ENCODE data around the gene RANBP1.

DNA sequence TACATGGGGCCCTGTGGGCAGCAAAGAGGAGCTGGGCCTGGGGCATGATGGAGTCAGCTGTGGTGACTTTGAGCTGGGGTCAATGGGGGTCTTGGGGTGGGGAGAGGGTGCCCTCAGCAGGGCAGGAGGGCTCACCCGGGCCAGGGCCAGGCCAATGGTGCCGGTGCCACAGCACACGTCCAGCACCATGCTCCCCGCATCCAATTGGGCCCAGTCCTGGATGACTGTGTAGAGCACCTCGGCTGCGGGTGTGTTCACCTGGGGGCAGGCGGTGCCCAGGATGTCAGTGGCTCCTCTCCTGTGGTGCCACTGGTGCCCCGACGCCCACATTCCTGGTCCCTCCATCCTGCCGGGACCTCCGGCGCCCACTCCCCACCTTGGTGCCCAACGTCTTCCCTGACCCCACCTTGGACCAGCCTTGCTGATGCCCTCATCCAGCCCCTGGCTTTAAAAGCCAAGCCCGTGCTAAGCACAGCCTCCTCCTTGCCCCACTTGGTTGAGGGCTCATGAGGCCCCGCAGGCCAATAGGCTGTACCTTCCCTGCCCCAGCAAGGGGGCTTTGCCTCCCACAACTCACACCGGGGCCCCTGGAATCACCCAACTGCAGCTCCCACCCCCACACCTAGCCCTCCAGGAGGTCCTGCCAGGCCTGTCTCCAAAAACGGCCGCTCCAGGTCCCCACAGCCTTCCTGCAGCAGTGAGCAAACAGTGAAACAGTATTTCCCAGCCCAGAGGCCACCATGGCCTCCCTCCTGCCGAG is 2.2 kb upstream of the RANBP1 start:
- TF ChIP-seq CTCF (optimal IDR thresholded peaks at IDR 0.05 in 1 of 3, IDR thresholded peaks at IDR 0.05 in 1 of 3, conservative IDR thresholded peaks at IDR 0.05 in 1 of 3; ENCODE audit: extremely low read depth in 1 of 3, insufficient read depth in 2 of 3, low read length in 3 of 3) (no peak), EZH2 (IDR thresholded peaks at IDR 0.05; ENCODE audit: low read length) (no peak)

Measured in keratinocyte (primary cell).